ENCODE results near the gene RAB21. TPM values are rescaled to one million over a fixed set of nuclear protein-coding genes. Genes with fewer than 3 reads are reported as not detected.

RAB21 gene
- total RNA-seq, 1 experiment from 2014 or later, result 33.6 TPM

GRCh38 chr12:71849109-71849851 lies 94.6 kb downstream of the RAB21 start:
- Mint-ChIP-seq H3K9me3 (peaks cover 29% of the 10 kb centered on the region), H3K36me3 (peaks cover 36% of the 10 kb centered on the region), H3K4me1 (no peaks in the 10 kb centered on the region), H3K4me3 (no peak overlapping the region), H3K27me3 (ENCODE audit: low read depth) (no peaks in the 10 kb centered on the region), H3K27ac (no peak overlapping the region)
- ChIA-PET POLR2A (no interaction called here), CTCF (interaction anchor here (0.6 to 1.4 kb wide), 3 partner anchors 15 to 69 kb away, joined by 3 read pairs; no protein-coding TSS in a partner anchor)
- DNase-seq (ENCODE audit: low spot score), result no peak
- no peak for ATAC-seq
- no peak for TF ChIP-seq CDX4 (CRISPR knock-in tag; IDR thresholded peaks at IDR 0.05; ENCODE audit: borderline replicate concordance)
- TF ChIP-seq ZNF423 (CRISPR knock-in tag; IDR thresholded peaks at IDR 0.05), result no peak
- TF ChIP-seq ZNF416 (CRISPR knock-in tag; IDR thresholded peaks at IDR 0.05), result no peak
- TF ChIP-seq, protein P1, sequence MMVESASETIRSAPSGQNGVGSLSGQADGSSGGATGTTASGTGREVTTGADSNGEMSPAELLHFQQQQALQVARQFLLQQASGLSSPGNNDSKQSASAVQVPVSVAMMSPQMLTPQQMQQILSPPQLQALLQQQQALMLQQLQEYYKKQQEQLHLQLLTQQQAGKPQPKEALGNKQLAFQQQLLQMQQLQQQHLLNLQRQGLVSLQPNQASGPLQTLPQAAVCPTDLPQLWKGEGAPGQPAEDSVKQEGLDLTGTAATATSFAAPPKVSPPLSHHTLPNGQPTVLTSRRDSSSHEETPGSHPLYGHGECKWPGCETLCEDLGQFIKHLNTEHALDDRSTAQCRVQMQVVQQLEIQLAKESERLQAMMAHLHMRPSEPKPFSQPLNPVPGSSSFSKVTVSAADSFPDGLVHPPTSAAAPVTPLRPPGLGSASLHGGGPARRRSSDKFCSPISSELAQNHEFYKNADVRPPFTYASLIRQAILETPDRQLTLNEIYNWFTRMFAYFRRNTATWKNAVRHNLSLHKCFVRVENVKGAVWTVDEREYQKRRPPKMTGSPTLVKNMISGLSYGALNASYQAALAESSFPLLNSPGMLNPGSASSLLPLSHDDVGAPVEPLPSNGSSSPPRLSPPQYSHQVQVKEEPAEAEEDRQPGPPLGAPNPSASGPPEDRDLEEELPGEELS (CRISPR knock-in tag; IDR thresholded peaks at IDR 0.05), result no peak
- no peak for TF ChIP-seq NFATC4 (CRISPR knock-in tag; IDR thresholded peaks at IDR 0.05)
- TF ChIP-seq, protein P2, sequence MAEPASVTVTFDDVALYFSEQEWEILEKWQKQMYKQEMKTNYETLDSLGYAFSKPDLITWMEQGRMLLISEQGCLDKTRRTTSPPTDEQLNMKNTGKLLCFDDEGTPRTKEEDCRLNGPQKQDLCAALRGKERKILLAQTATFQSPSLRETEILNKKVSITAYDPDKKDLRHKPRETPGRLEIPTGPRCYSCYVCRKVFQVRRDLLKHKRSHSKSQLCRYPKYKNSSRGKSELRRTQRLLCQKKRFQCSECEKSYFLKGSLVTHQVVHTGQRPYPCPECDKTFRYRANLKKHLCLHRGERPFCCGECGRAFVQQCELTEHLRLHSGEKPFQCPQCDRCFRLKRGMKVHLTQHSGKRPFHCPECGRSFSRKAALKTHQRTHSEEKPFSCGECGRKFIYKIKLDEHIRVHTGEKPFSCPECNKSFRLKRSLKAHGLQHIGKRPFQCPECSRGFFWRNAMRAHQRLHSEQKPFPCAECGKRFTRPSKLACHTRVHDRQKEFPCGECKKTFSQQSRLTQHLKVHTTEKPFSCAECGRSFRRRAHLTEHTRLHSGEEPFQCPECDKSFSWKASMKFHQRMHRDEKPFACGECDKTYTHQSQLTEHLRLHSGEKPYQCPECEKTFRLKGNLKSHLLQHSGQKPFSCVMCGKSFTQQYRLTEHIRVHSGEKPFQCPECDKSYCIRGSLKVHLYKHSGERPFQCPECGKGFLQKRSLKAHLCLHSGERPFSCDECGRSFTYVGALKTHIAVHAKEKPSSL (CRISPR knock-in tag; conservative IDR thresholded peaks at IDR 0.05), result no peak
- TF ChIP-seq SMAD3 (CRISPR knock-in tag; IDR thresholded peaks at IDR 0.05; ENCODE audit: borderline replicate concordance), result no peak

Other genes with a start within 250 kb of the RAB21 start
- gene ZFC3H1, start 91.0 kb upstream of the RAB21 start, total RNA-seq (2021), result 28.3 to 33.9 TPM (median 30.9 TPM) in 3 replicates
- gene THAP2, start 90.6 kb upstream of the RAB21 start, total RNA-seq (2021), result 6.4 to 9.0 TPM (median 8.3 TPM) in 3 replicates
- gene TMEM19, start 68.8 kb upstream of the RAB21 start, total RNA-seq (2021), result 10.7 to 15.6 TPM (median 11.7 TPM) in 3 replicates
- gene TBC1D15, start 84.9 kb downstream of the RAB21 start, total RNA-seq (2021), result 34.8 to 37.8 TPM (median 36.8 TPM) in 3 replicates
- gene TPH2, start 184.0 kb downstream of the RAB21 start, total RNA-seq (2021), result 0.55 to 0.83 TPM (median 0.64 TPM) in 3 replicates